GM23338 (cell line): ENCODE data around the gene ALDH3A2. TPM values are rescaled to one million over a fixed set of nuclear protein-coding genes. Genes with fewer than 3 reads are reported as not detected.

ENCODE experiments used
- ATAC-seq: fragments of 200-7000 bp; cut with Tn5 transposase; 3 replicates; pipeline ENCODE4 v1.9.1; 2020
- DNase-seq: peaks from one replicate; pipeline ENCODE4 v3.0.0-alpha.2; 2015; ENCODE audit warnings: low spot score
- H2AFZ ChIP-seq: fragments of 200-600 bp; sonication (generic); 2 replicates; pipeline ENCODE4 v1.8.0; 2016; ENCODE audit warnings: antibody characterized with exemption, mild to moderate bottlenecking, moderate library complexity
- H3F3A ChIP-seq: fragments of 200-600 bp; sonication (generic); replicated peaks from 2 replicates; pipeline ENCODE4 v1.8.0; 2017; ENCODE audit warnings: antibody characterized with exemption, mixed run types, low read depth
- H3K27ac ChIP-seq: fragments of 200-600 bp; sonication (generic); 2 replicates; pipeline ENCODE4 v1.6.1; 2016; ENCODE audit warnings: low read depth
- H3K27me3 ChIP-seq: fragments of 200-600 bp; sonication (generic); 2 replicates; pipeline ENCODE4 v1.8.0; 2016; ENCODE audit warnings: mild to moderate bottlenecking, mixed run types, moderate library complexity; ENCODE audit not compliant: insufficient read depth
- H3K36me3 ChIP-seq: fragments of 200-600 bp; sonication (generic); 2 replicates; pipeline ENCODE4 v1.8.0; 2016; ENCODE audit warnings: mild to moderate bottlenecking; ENCODE audit not compliant: insufficient read depth
- H3K4me1 ChIP-seq: fragments of 200-600 bp; sonication (generic); 2 replicates; pipeline ENCODE4 v1.8.0; 2016; ENCODE audit warnings: mild to moderate bottlenecking, moderate library complexity; ENCODE audit not compliant: insufficient read depth
- H3K4me2 ChIP-seq: fragments of 200-600 bp; sonication (generic); 2 replicates; pipeline ENCODE4 v1.7.1; 2017; ENCODE audit warnings: mixed run types
- H3K4me3 ChIP-seq: fragments of 200-600 bp; sonication (generic); 2 replicates; pipeline ENCODE4 v1.6.1; 2016; ENCODE audit warnings: mixed run types
- H3K79me2 ChIP-seq: fragments of 200-600 bp; sonication (generic); replicated peaks from 2 replicates; pipeline ENCODE4 v1.8.0; 2017; ENCODE audit warnings: mild to moderate bottlenecking; ENCODE audit not compliant: insufficient read depth
- H3K9me2 ChIP-seq: fragments of 200-600 bp; sonication (generic); 2 replicates; pipeline ENCODE4 v1.8.0; 2017; ENCODE audit not compliant: insufficient read depth
- H4K20me1 ChIP-seq: fragments of 200-600 bp; sonication (generic); replicated peaks from 2 replicates; pipeline ENCODE4 v1.8.0; 2017; ENCODE audit warnings: mild to moderate bottlenecking; ENCODE audit not compliant: insufficient read depth
- H3K27ac Mint-ChIP-seq: 2 replicates; pipeline ENCODE4 v1.8.0; 2020; ENCODE audit warnings: inconsistent platforms, mild to moderate bottlenecking, moderate library complexity, mixed read lengths
- H3K27me3 Mint-ChIP-seq: 3 replicates; pipeline ENCODE4 v1.8.0; 2022; ENCODE audit warnings: low read depth, mild to moderate bottlenecking, moderate library complexity, mixed read lengths, inconsistent platforms; ENCODE audit not compliant: insufficient read depth, poor library complexity
- H3K36me3 Mint-ChIP-seq: 3 replicates; pipeline ENCODE4 v1.8.0; 2021; ENCODE audit warnings: low read depth, mild to moderate bottlenecking, inconsistent platforms, moderate library complexity, mixed read lengths
- H3K4me1 Mint-ChIP-seq: 3 replicates; pipeline ENCODE4 v1.8.0; 2020; ENCODE audit warnings: mild to moderate bottlenecking, inconsistent platforms, mixed read lengths
- H3K4me3 Mint-ChIP-seq: 3 replicates; pipeline ENCODE4 v1.8.0; 2021; ENCODE audit warnings: moderate library complexity, mild to moderate bottlenecking, inconsistent platforms, mixed read lengths
- H3K9me3 Mint-ChIP-seq: 3 replicates; pipeline ENCODE4 v1.8.0; 2020; ENCODE audit warnings: moderate library complexity, mild to moderate bottlenecking, inconsistent platforms, mixed read lengths
- CREB1 ChIP-seq: fragments of 250-450 bp; sonication (Bioruptor Pico); IDR thresholded peaks from 2 replicates; pipeline ENCODE4 v1.5.0; 2020; ENCODE audit warnings: low read depth, mild to moderate bottlenecking, moderate library complexity
- CTCF ChIP-seq, 2 experiments: fragments of 200-600 bp in 1 of 2; sonication (generic) in 1 of 2; conservative IDR thresholded peaks; 2 replicates each; pipeline versions ENCODE4 v1.5.1 to v1.6.1; 2016 to 2017; ENCODE audit warnings: antibody characterized with exemption in 2 of 2, low read depth in 2 of 2, mild to moderate bottlenecking in 2 of 2, moderate library complexity in 1 of 2
- ETS1 ChIP-seq: IDR thresholded peaks from 2 replicates; pipeline ENCODE4 v1.6.1; 2016; ENCODE audit warnings: antibody characterized with exemption
- EZH2phosphoT487 ChIP-seq: fragments of 200-600 bp; sonication (generic); IDR thresholded peaks from one replicate; pipeline ENCODE4 v1.8.1; 2018; ENCODE audit warnings: antibody characterized with exemption; ENCODE audit not compliant: unreplicated experiment
- NANOG ChIP-seq: IDR thresholded peaks from 2 replicates; pipeline ENCODE4 v1.6.1; 2016; ENCODE audit warnings: antibody characterized with exemption, borderline replicate concordance
- ZNF114 ChIP-seq: fragments of 250-450 bp; sonication (Bioruptor Pico); IDR thresholded peaks from 2 replicates; pipeline ENCODE4 v1.5.0; 2020; ENCODE audit warnings: mild to moderate bottlenecking, moderate library complexity
- polyA plus RNA-seq: library from polyadenylated mRNA; unstranded; fragments of >200 nt; fragmentation: Nextera tagmentation; extraction: Ambion mirVana; gene quantifications from 2 replicates; pipeline ENCODE4 v1.2.1, GENCODE V29; 2016
- total RNA-seq: library from RNA; depleted of rRNA; stranded (reverse); fragments of >200 nt; shearing (Covaris generic); gene quantifications from 2 replicates; pipeline ENCODE4 v1.2.3, GENCODE V29; 2014

The ALDH3A2 gene
- total and polyA plus RNA-seq, 2 experiments from 2014 or later = 31.3 to 159 TPM

GRCh38 chr17:19670908-19671307, 22.4 kb downstream of the ALDH3A2 start:
- TF ChIP-seq CREB1 (CRISPR knock-in tag) (no peak), ETS1 (no peak)
- Mint-ChIP-seq H3K4me3 (no peak overlapping the region), H3K9me3 (peaks cover 8% of the 10 kb centered on the region), H3K36me3 (peaks cover 61% of the 10 kb centered on the region), H3K27me3 (peaks cover 3% of the 10 kb centered on the region), H3K4me1 (no peaks in the 10 kb centered on the region), H3K27ac (no peak overlapping the region; the same call in 1 of the 2 replicates)
- Histone ChIP-seq H3K27me3 (no peaks in the 10 kb centered on the region), H3F3A (no peaks in the 10 kb centered on the region), H3K4me3 (no peak overlapping the region), H4K20me1 (no peaks in the 10 kb centered on the region; the same call in 1 of the 2 replicates), H3K4me2 (no peak overlapping the region), H3K79me2 (no peaks in the 10 kb centered on the region), H3K36me3 (peaks cover 10% of the 10 kb centered on the region), H3K27ac (no peak overlapping the region), H3K9me2 (no peaks in the 10 kb centered on the region), H3K4me1 (no peaks in the 10 kb centered on the region), H2AFZ (no peak overlapping the region)
- DNase-seq (no peak), ATAC-seq (no peak)

- no peak overlapping the region for H3K4me3 Mint-ChIP-seq
- TF ChIP-seq ZNF114 (CRISPR knock-in tag) (no peak), ETS1 (no peak), CTCF (conservative IDR thresholded peaks at IDR 0.05; ENCODE audit: low read depth in 2 of 2) (no peak), NANOG (no peak), EZH2phosphoT487 (no peak)
- DNase-seq (no peak), ATAC-seq (no peak)
- no peak overlapping the region for H3K4me3 ChIP-seq
- H3K9me3 Mint-ChIP-seq = peaks cover 13% of the 10 kb centered on the region
- H3K4me1 ChIP-seq = no peaks in the 10 kb centered on the region
- H3K79me2 ChIP-seq = no peaks in the 10 kb centered on the region
- H3K4me2 ChIP-seq = no peak overlapping the region
- H3K9me2 ChIP-seq = no peaks in the 10 kb centered on the region
- no peaks in the 10 kb centered on the region for H3F3A ChIP-seq
- H2AFZ ChIP-seq = no peak overlapping the region
- peaks cover 15% of the 10 kb centered on the region for H3K36me3 ChIP-seq
- no peak overlapping the region for H3K27ac ChIP-seq
- H3K27ac Mint-ChIP-seq = no peak overlapping the region
- peaks cover 3% of the 10 kb centered on the region for H3K27me3 Mint-ChIP-seq
- H4K20me1 ChIP-seq = no peaks in the 10 kb centered on the region; the same call in 1 of the 2 replicates
- H3K4me1 Mint-ChIP-seq = no peaks in the 10 kb centered on the region
- H3K27me3 ChIP-seq = no peaks in the 10 kb centered on the region
- peaks cover 62% of the 10 kb centered on the region for H3K36me3 Mint-ChIP-seq
These were observed 22.9 kb downstream of the ALDH3A2 start for GRCh38 chr17:19671433-19671832.
